Measurements from ENCODE around the gene NDUFV1.
"Not testable (repeated sequence)": the region's sequence is repeated elsewhere in the genome, so short reads cannot be mapped to it uniquely, and the experiment has no call there.

The NDUFV1 gene

DNA sequence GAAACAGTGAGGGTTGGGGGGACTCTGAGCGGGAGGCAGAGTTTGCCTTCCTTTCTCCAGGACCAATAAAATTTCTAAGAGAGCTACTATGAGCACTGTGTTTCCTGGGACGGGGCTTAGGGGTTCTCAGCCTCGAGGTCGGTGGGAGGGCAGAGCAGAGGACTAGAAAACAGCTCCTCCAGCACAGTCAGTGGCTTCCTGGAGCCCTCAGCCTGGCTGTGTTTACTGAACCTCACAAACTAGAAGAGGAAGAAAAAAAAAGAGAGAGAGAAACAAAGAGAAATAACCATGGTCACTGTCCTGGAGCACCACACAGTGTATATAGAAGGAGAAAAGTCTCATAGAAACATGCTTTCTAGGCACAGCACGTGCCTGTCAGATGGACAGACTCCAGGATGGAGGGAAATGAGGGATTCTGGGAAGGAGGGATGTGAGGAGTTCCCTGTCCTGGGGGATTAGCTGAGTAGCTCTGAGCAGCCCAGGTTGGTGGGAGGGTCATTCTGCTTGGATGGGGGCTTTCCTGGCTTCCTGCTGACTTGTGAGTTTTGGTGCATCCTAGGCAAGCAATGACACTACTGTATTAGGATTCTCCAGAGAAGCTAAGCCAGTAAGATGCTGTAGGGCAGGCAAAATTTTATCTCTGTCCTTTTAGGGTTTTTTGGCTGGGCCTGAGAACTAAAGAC, 20.0 kb upstream of the NDUFV1 start:
- DNase-seq (ENCODE audit: low spot score): no peak

DNA sequence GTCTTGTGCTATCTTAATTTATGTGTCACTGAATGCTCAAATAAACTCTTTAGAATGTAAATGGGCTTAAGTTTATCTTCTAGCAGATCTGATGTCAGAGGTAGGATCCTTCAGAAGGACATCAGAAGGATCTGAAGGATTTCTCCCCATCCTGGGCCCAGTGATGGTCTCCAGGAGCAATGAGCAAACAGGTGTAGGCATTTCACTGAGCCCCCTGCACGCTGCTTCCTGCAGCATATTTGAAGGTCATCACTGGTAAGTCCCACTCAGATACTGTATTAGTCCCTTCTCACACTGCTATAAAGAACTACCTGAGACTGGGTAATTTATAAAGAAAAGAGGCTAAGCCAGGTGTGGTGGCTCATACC, 18.6 kb upstream of the NDUFV1 start:
- no peak for DNase-seq (ENCODE audit: low spot score)

DNA sequence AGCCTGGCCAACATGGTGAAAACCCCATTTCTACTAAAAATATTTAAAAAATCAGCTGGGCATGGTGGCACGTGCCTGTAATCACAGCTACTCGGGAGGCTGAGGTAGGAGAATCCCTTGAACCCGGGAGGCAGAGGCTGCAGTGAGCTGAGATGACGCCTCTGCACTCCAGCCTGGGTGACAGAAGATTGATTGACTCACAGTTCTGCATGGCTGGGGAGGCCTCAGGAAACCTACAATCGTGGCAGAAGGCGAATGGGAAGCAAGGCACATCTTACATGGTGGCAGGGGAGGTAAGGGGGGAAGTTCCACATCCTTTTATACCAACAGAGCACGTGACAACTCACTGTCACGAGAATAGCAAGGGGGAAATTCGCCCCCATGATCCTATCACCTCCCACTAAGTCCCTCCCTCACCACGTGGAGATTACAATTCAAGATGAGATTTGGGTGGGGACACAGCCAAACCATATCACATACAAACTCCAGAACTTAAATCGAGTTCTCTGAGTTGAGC, 17.8 kb upstream of the NDUFV1 start:
- not testable (repeated sequence) for DNase-seq (ENCODE audit: low spot score)

DNA sequence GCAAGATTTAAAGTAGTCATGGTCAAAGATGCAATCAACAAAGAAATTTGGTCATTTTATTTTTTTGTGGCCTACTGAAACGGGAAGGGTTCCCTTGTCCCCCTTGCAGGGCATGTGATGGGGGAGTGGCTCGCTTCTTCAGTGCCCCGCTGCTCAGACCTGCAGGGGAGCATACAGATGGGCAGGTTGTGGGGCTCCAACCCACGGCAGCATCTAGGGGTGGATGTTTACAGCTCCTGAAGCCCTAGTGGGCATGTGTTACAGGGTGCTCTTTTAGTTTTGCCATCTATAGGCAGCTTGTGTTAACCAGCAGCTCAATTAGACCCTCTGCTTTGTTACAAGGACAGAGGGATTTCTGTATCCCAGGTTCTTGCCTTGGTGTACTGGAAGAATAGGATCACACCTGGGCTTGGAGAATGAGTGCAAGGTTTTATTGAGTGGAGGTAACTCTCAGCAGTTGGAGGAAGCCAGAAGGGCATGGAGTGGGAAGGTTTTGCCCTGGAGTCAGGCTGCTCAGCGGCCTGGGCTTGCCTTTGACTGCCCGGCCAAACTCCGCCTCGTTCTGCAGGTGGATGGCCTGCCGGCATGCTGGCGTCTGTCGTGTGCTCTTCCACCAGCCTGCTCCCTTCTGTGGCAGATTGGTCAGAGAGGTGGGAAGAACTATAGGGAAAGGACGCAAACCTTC, 13.7 kb upstream of the NDUFV1 start:
- DNase-seq (ENCODE audit: low spot score): no peak

DNA sequence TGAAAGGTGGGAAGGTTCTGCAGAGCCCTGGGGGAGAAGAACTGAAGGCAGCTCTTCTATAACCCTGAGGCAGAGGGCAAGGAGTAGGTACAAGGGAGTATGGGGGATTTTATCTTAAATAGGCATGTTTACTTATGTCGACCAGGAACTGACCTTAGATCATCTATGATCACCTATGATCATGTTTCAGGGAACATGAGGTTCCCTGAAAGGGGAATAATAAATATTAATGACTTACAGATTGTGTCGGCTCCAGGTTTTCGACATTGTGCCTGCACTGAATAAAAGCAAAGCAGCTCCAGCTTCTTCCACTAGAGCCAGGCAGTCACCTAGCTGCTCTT, 13.2 kb upstream of the NDUFV1 start:
- DNase-seq (ENCODE audit: low spot score): no peak

- no peak for DNase-seq (ENCODE audit: low spot score)
Observed at GRCh38 chr11:67594480-67594879, 12.3 kb upstream of the NDUFV1 start.

GRCh38 chr11:67596753-67597300, 9.9 kb upstream of the NDUFV1 start:
- no peak for DNase-seq (ENCODE audit: low spot score)

DNA sequence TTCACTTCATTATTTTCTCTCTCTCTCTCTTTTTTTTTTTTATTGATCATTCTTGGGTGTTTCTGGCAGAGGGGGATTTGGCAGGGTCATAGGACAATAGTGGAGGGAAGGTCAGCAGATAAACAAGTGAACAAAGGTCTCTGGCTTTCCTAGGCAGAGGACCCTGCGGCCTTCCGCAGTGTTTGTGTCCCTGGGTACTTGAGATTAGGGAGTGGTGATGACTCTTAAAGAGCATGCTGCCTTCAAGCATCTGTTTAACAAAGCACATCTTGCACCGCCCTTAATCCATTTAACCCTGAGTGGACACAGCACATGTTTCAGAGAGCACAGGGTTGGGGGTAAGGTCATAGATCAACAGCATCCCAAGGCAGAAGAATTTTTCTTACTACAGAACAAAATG, 9.3 kb upstream of the NDUFV1 start:
- DNase-seq (ENCODE audit: low spot score): not testable (repeated sequence)

DNA sequence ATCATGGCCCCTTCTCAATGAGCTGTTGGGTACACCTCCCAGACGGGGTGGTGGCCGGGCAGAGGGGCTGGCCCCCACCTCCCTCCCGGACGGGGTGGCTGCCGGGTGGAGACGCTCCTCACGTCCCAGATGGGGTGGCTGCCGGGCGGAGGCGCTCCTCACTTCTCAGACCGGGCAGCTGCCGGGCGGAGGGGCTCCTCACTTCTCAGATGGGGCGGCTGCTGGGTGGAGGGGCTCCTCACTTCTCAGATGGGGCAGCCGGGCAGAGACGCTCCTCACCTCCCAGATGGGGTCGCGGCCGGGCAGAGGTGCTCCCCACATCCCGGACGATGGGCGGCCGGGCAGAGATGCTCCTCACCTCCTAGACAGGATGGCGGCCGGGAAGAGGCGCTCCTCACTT, 8.8 kb upstream of the NDUFV1 start:
- DNase-seq (ENCODE audit: low spot score): not testable (repeated sequence)

DNA sequence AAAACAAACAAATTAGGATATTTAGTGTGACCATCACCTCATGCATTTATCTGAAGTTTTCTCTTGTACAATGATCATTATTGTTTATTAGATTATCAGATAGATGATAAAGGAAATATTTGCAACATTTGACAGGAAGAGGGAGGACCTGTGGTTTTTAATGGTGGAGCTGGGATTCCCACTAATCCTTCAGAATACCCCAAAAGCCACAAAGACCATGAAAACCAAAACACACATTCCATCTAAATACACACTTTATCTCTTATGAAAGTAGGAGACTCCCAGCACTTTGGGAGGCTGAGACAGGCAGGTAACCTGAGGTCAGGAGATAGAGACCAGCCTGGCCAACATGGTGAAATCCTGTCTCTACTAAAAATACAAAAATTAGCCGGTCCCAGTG, 7.6 kb upstream of the NDUFV1 start:
- DNase-seq (ENCODE audit: low spot score): no peak

GRCh38 chr11:67600324-67601029, 6.3 kb upstream of the NDUFV1 start:
- no peak for DNase-seq (ENCODE audit: low spot score)

DNA sequence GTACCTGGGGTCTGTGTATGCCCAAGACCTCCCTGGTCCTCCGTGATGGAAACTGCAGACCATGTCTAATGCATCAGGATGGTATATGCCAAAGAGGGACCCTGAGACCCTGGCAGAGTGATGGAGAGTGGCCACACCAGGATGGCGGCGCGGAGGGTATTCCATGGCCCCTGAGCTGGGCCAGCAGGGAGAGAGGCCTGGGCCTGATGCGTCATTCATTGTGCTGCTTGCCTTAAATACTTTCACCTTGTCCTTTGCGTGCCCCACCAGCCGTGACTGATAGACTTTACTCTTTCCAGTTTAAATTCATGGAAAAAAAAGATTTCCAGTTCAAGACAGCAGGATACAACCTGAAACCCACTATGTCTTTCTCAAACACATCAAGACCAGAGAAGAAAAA, 5.6 kb upstream of the NDUFV1 start:
- no peak for DNase-seq (ENCODE audit: low spot score)

DNA sequence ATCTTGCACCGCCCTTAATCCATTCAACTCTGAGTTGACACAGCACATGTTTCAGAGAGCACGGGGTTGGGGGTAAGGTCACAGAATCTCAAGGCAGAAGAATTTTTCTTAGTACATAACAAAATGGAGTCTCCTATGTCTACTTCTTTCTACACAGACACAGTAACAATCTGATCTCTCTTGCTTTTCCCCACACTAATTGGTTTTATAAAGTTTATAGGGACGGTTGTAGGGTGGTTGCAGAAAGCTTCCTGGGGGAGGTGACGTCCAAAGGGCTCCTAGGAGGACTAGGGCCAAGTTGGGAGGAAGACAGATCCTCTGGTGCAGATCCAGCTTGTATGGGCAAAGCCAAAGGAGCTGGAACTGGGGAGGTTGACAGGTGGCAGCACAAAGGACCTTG, 2.6 kb upstream of the NDUFV1 start:
- DNase-seq (ENCODE audit: low spot score): not testable (repeated sequence)

DNA sequence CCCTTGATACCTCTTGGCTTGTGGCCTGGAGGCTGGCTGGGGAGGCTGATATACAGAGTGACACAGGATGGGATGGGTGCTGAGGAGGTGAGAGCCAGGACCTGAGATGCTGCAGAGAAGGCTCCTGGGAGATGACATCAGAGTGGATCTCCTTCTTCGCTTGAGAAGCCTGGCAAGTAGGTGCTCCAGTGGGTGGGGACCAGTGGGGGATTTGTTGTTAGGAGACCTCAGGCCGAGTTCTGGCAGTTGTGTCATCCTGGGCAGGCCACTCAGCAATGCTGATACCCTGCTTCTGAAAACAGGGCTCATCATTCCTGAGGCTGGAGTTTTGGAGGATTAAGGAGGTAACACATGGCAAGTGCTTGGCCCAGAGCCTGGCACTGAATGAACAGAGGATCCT, 1.9 kb upstream of the NDUFV1 start:
- DNase-seq (ENCODE audit: low spot score): no peak

GRCh38 chr11:67605231-67606011, 1.3 kb upstream of the NDUFV1 start:
- no peak for DNase-seq (ENCODE audit: low spot score)

DNA sequence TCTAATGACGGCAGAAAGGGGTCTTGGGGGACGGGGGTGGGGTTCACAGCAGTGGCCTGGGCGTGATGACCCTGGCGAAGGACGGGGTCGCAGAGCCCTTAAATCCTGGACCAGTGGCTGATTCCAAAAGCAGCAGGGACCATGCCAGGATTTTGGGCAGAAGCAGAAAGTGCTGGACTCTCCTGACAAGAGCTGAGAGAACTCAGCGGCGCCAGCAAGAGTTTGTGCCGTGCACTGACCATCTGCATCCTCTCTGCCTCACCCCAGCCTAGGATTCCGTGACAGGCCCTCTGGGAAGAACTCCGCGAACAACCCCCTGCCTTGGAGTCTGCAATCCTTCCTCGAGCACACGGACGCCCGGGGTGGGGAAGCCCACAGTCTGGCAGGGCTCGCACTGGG, 644 bp upstream of the NDUFV1 start:
- peak; percentile 31 for DNase-seq (ENCODE audit: low spot score)

- DNase-seq (ENCODE audit: low spot score): no peak
Observed at GRCh38 chr11:67607507-67607906, 771 bp downstream of the NDUFV1 start.

- DNase-seq (ENCODE audit: low spot score): no peak
Observed at GRCh38 chr11:67608486-67608885, 1.8 kb downstream of the NDUFV1 start.

DNA sequence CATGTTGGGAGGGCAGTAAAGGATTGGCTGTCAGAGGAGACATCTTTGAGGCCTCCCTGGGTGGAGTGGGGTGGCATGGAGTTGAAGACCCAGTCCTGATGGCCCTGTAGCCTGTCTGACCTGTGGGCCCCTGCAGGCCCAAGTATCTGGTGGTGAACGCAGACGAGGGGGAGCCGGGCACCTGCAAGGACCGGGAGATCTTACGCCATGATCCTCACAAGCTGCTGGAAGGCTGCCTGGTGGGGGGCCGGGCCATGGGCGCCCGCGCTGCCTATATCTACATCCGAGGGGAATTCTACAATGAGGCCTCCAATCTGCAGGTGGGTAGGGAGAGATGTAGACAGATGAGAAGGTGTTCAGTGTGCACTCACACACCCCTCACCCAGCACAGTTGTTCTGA, 2.6 kb downstream of the NDUFV1 start:
- no peak for DNase-seq (ENCODE audit: low spot score)

DNA sequence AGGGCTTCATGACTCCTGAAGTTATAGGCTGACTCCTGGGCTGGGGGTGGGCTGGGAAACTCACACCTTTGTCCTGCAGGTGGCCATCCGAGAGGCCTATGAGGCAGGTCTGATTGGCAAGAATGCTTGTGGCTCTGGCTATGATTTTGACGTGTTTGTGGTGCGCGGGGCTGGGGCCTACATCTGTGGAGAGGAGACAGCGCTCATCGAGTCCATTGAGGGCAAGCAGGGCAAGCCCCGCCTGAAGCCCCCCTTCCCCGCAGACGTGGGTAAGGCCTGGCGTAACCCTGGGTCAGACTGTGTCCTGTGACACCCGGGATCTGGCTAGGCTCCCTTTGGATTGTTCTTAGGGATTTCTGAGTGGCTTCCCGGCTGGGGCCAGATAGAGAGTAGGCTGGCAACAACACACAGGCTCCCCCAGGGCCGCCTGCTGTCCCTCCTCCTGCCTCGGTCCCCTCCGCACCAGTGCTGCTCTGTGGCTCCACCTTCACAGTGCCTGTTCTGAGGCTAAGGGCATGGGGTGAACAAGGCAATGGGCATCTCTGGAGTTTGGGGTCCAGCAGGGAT, 3.6 kb downstream of the NDUFV1 start:
- DNase-seq (ENCODE audit: low spot score): no peak

DNA sequence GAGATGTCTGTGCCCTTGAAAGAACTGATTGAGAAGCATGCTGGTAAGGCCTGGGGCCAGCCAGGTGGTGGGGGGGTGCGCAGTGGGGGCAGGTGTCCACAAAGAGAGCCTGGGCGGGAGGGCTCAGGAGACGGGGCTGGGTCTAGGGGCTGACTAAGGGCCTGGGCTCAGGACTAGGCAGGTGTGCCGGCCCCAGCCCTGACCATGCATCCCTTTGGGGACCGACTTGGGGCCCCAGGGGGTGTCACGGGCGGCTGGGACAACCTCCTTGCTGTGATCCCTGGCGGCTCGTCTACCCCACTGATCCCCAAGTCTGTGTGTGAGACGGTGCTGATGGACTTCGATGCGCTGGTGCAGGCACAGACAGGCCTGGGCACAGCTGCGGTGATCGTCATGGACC, 4.4 kb downstream of the NDUFV1 start:
- DNase-seq (ENCODE audit: low spot score): no peak
